ENCODE measurements around the gene ABCA12. TPM values are rescaled to one million over a fixed set of nuclear protein-coding genes. Genes with fewer than 3 reads are reported as not detected.

Gene ABCA12
- total RNA-seq, 1 experiment from 2014 or later = 1.3 TPM

DNA sequence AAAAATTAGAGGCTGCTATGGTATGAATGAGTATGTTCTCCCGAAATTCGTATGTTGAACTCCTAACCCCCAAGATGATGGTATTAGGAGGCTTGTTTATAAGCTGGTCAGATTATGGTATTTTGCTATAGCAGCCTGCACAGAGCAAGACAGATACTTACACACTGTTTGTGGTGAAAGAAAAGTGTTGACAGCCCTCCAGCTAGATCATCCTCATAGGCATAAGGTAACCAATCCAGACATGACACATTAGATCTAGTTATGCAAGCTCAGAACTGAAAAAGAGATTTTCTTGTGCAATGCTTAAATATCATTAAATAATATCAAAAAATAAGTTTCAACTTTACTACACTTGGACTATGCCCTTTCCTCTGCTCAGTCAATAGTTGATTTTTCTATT lies 107.1 kb downstream of the ABCA12 start:
- no peak for TF ChIP-seq ZNF274 (IDR thresholded peaks at IDR 0.05; ENCODE audit: low read depth, low read length)
- TF ChIP-seq TCF7L2 (IDR thresholded peaks at IDR 0.05; ENCODE audit: borderline replicate concordance, extremely low read depth, insufficient read depth, insufficient read length) = no peak
- no peak for TF ChIP-seq RAD21 (IDR thresholded peaks at IDR 0.05; ENCODE audit: low read depth)
- TF ChIP-seq ZFX (IDR thresholded peaks at IDR 0.05) = no peak
- TF ChIP-seq, protein P1, sequence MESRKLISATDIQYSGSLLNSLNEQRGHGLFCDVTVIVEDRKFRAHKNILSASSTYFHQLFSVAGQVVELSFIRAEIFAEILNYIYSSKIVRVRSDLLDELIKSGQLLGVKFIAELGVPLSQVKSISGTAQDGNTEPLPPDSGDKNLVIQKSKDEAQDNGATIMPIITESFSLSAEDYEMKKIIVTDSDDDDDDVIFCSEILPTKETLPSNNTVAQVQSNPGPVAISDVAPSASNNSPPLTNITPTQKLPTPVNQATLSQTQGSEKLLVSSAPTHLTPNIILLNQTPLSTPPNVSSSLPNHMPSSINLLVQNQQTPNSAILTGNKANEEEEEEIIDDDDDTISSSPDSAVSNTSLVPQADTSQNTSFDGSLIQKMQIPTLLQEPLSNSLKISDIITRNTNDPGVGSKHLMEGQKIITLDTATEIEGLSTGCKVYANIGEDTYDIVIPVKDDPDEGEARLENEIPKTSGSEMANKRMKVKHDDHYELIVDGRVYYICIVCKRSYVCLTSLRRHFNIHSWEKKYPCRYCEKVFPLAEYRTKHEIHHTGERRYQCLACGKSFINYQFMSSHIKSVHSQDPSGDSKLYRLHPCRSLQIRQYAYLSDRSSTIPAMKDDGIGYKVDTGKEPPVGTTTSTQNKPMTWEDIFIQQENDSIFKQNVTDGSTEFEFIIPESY (IDR thresholded peaks at IDR 0.05; ENCODE audit: extremely low read depth, insufficient replicate concordance, low read length) = no peak
- TF ChIP-seq POLR2AphosphoS5 (IDR thresholded peaks at IDR 0.05; ENCODE audit: low read depth, low read length) = no peak
- H3K79me2 ChIP-seq (ENCODE audit: insufficient read depth, low read length) = no peaks in the 10 kb centered on the region
- H3K4me3 ChIP-seq (replicated peaks in 1 of 2; ENCODE audit: low read depth in 1 of 2, low read length in 2 of 2) = no peak overlapping the region
- no peaks in the 10 kb centered on the region for H4K20me1 ChIP-seq (ENCODE audit: insufficient read depth)
- H3K9me3 ChIP-seq (ENCODE audit: control insufficient read depth in 1 of 2, insufficient read depth in 1 of 2, low read depth in 1 of 2, low read length in 2 of 2) = no peaks in the 10 kb centered on the region
- H3K4me2 ChIP-seq (ENCODE audit: low read length) = no peak overlapping the region
- no peak for DNase-seq (ENCODE audit: low read depth, low spot score)
- no peak overlapping the region for H3K9ac ChIP-seq (ENCODE audit: low read length)
- H3K27ac ChIP-seq (ENCODE audit: low read depth, low read length) = no peak overlapping the region
- H3K9me2 ChIP-seq (ENCODE audit: insufficient read depth) = no peaks in the 10 kb centered on the region
- no peaks in the 10 kb centered on the region for H3K4me1 ChIP-seq (ENCODE audit: control insufficient read depth in 1 of 2, insufficient read depth in 2 of 2, low read length in 2 of 2)
- intact Hi-C loops (cut with micrococcal nuclease) = no loop called here
- H3K27me3 ChIP-seq (ENCODE audit: insufficient read depth, low read length) = no peaks in the 10 kb centered on the region
- H2AFZ ChIP-seq (ENCODE audit: low read depth, low read length, poor library complexity, severe bottlenecking) = no peak overlapping the region
- ChIA-PET POLR2A (no interaction called here), RAD21 (ENCODE audit: low non-redundant PET in 1 of 2, low total read pairs in 2 of 2, uncharacterized antibody in 2 of 2, unreplicated experiment in 2 of 2) (no interaction called here), CTCF (no interaction called here)
- no peak for ATAC-seq
- H3K36me3 ChIP-seq (ENCODE audit: control insufficient read depth in 1 of 2, insufficient read depth in 2 of 2, low read length in 2 of 2) = no peaks in the 10 kb centered on the region
- no TSS peak for BruUV-seq (replicated peaks)

DNA sequence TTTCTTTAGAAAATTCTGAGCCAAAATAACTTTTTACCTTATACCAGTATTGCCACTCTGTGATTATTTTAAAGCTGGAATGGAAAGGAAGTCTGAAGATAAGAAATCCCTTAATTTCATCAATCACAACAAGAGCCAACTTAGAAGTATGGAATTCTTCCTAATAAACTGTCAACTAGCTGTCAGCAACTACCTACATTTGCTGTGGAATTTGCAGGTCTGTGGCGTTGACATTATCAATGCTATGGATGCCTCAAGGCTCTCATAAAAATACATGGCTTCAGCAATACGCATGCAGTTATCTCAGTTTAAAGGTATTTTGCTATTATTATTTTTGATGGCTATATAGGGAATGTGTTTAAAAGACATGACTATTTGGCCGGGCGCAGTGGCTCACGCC lies 108.5 kb downstream of the ABCA12 start:
- POLR2A ChIA-PET = no interaction called here
- H4K20me1 ChIP-seq (ENCODE audit: insufficient read depth) = no peaks in the 10 kb centered on the region
- H3K79me2 ChIP-seq (ENCODE audit: insufficient read depth, low read length) = no peaks in the 10 kb centered on the region
- RAD21 ChIA-PET (ENCODE audit: low non-redundant PET in 1 of 2, low total read pairs in 2 of 2, uncharacterized antibody in 2 of 2, unreplicated experiment in 2 of 2) = no interaction called here
- no peak overlapping the region for H3K4me2 ChIP-seq (ENCODE audit: low read length)
- H3K4me1 ChIP-seq (ENCODE audit: control insufficient read depth in 1 of 2, insufficient read depth in 2 of 2, low read length in 2 of 2) = no peaks in the 10 kb centered on the region
- no peaks in the 10 kb centered on the region for H3K27me3 ChIP-seq (ENCODE audit: insufficient read depth, low read length)
- H3K9me2 ChIP-seq (ENCODE audit: insufficient read depth) = no peaks in the 10 kb centered on the region
- intact Hi-C loops (cut with micrococcal nuclease) = no loop called here
- BruUV-seq (replicated peaks) = no TSS peak
- no peak overlapping the region for H3K27ac ChIP-seq (ENCODE audit: low read depth, low read length)
- DNase-seq (ENCODE audit: low read depth, low spot score) = no peak
- ATAC-seq = no peak
- no peak overlapping the region for H3K4me3 ChIP-seq (replicated peaks in 1 of 2; ENCODE audit: low read depth in 1 of 2, low read length in 2 of 2)
- CTCF ChIA-PET = no interaction called here
- H2AFZ ChIP-seq (ENCODE audit: low read depth, low read length, poor library complexity, severe bottlenecking) = no peak overlapping the region
- H3K9ac ChIP-seq (ENCODE audit: low read length) = no peak overlapping the region
- H3K9me3 ChIP-seq (ENCODE audit: control insufficient read depth in 1 of 2, insufficient read depth in 1 of 2, low read depth in 1 of 2, low read length in 2 of 2) = no peaks in the 10 kb centered on the region
- no peaks in the 10 kb centered on the region for H3K36me3 ChIP-seq (ENCODE audit: control insufficient read depth in 1 of 2, insufficient read depth in 2 of 2, low read length in 2 of 2)
- TF ChIP-seq JUND (IDR thresholded peaks at IDR 0.05) (no peak), ZFX (IDR thresholded peaks at IDR 0.05) (no peak), SP1 (IDR thresholded peaks at IDR 0.05; ENCODE audit: low read depth) (no peak), POLR2AphosphoS5 (IDR thresholded peaks at IDR 0.05; ENCODE audit: low read depth, low read length) (no peak), RAD21 (IDR thresholded peaks at IDR 0.05; ENCODE audit: low read depth) (no peak), FOSL1 (IDR thresholded peaks at IDR 0.05; ENCODE audit: low read depth) (no peak), YY1 (IDR thresholded peaks at IDR 0.05; ENCODE audit: extremely low read depth, insufficient replicate concordance, low read depth, low read length) (no peak), EGR1 (IDR thresholded peaks at IDR 0.05; ENCODE audit: low read depth) (no peak), CBX3 (IDR thresholded peaks at IDR 0.05; ENCODE audit: low read depth) (no peak), TCF7L2 (IDR thresholded peaks at IDR 0.05; ENCODE audit: borderline replicate concordance, extremely low read depth, insufficient read depth, insufficient read length) (no peak), EZH2 (IDR thresholded peaks at IDR 0.05) (no peak), ZNF274 (IDR thresholded peaks at IDR 0.05; ENCODE audit: low read depth, low read length) (no peak)
- TF ChIP-seq, protein P2, sequence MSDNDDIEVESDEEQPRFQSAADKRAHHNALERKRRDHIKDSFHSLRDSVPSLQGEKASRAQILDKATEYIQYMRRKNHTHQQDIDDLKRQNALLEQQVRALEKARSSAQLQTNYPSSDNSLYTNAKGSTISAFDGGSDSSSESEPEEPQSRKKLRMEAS (IDR thresholded peaks at IDR 0.05) = no peak
- TF ChIP-seq, protein P3, sequence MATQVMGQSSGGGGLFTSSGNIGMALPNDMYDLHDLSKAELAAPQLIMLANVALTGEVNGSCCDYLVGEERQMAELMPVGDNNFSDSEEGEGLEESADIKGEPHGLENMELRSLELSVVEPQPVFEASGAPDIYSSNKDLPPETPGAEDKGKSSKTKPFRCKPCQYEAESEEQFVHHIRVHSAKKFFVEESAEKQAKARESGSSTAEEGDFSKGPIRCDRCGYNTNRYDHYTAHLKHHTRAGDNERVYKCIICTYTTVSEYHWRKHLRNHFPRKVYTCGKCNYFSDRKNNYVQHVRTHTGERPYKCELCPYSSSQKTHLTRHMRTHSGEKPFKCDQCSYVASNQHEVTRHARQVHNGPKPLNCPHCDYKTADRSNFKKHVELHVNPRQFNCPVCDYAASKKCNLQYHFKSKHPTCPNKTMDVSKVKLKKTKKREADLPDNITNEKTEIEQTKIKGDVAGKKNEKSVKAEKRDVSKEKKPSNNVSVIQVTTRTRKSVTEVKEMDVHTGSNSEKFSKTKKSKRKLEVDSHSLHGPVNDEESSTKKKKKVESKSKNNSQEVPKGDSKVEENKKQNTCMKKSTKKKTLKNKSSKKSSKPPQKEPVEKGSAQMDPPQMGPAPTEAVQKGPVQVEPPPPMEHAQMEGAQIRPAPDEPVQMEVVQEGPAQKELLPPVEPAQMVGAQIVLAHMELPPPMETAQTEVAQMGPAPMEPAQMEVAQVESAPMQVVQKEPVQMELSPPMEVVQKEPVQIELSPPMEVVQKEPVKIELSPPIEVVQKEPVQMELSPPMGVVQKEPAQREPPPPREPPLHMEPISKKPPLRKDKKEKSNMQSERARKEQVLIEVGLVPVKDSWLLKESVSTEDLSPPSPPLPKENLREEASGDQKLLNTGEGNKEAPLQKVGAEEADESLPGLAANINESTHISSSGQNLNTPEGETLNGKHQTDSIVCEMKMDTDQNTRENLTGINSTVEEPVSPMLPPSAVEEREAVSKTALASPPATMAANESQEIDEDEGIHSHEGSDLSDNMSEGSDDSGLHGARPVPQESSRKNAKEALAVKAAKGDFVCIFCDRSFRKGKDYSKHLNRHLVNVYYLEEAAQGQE (IDR thresholded peaks at IDR 0.05; ENCODE audit: low read depth) = no peak
- TF ChIP-seq, protein P4, sequence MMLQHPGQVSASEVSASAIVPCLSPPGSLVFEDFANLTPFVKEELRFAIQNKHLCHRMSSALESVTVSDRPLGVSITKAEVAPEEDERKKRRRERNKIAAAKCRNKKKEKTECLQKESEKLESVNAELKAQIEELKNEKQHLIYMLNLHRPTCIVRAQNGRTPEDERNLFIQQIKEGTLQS (IDR thresholded peaks at IDR 0.05) = no peak

Data from HCT116 (cell line).